Calu3 (cell line): Measurements from ENCODE around the gene CISD2. TPM values are rescaled to one million over a fixed set of nuclear protein-coding genes. Genes with fewer than 3 reads are reported as not detected.
"Not testable (repeated sequence)": the region's sequence is repeated elsewhere in the genome, so short reads cannot be mapped to it uniquely, and the experiment has no call there.

ENCODE experiments used
- BruUV-seq: library from RNA; stranded (reverse); fragments of 400-500 nt; replicated peaks from 2 replicates; lab custom pipeline; 2021; lab: Mats Ljungman, UMichigan
- CTCF ChIA-PET: fragments of 300-600 bp; sonication (Branson Sonifier 250); formaldehyde crosslinking; loops from one replicate; lab custom pipeline; 2022; ENCODE audit warnings: antibody characterized with exemption; lab: Charles Lee
- DNase-seq: peaks from one replicate; pipeline ENCODE4 v3.0.0; 2022
- H3K27ac Mint-ChIP-seq: one replicate; pipeline ENCODE4 v1.8.0; 2022; ENCODE audit warnings: mixed read lengths; ENCODE audit not compliant: unreplicated experiment
- H3K27me3 Mint-ChIP-seq: one replicate; pipeline ENCODE4 v1.8.0; 2022; ENCODE audit warnings: mixed read lengths; ENCODE audit not compliant: unreplicated experiment
- H3K36me3 Mint-ChIP-seq: one replicate; pipeline ENCODE4 v1.8.0; 2022; ENCODE audit warnings: mild to moderate bottlenecking, moderate library complexity, mixed read lengths; ENCODE audit not compliant: insufficient read depth, unreplicated experiment
- H3K4me1 Mint-ChIP-seq: one replicate; pipeline ENCODE4 v1.8.0; 2022; ENCODE audit warnings: mild to moderate bottlenecking, low read depth, mixed read lengths; ENCODE audit not compliant: unreplicated experiment
- H3K4me3 Mint-ChIP-seq: one replicate; pipeline ENCODE4 v1.8.0; 2022; ENCODE audit warnings: mild to moderate bottlenecking, low read depth, moderate library complexity, mixed read lengths; ENCODE audit not compliant: unreplicated experiment
- H3K9me3 Mint-ChIP-seq: one replicate; pipeline ENCODE4 v1.8.0; 2022; ENCODE audit warnings: low read depth, mixed read lengths; ENCODE audit not compliant: unreplicated experiment
- intact Hi-C: fragments of 100-400 bp; cut with micrococcal nuclease; formaldehyde crosslinking; loops from one replicate; pipeline ENCODE4 v1.10.0; 2022; ENCODE audit not compliant: unreplicated experiment
- total RNA-seq: library from RNA; stranded (reverse); gene quantifications from 2 replicates; pipeline ENCODE4 v1.2.3, GENCODE V29; 2022
- TF ChIP-seq, protein P1 (sequence below): fragments of 200-600 bp; IDR thresholded peaks from one replicate; pipeline ENCODE4 v1.8.0; 2022; ENCODE audit warnings: antibody characterized with exemption; ENCODE audit not compliant: unreplicated experiment

Gene CISD2
- total RNA-seq, 1 experiment from 2014 or later, result 36.9 TPM

DNA sequence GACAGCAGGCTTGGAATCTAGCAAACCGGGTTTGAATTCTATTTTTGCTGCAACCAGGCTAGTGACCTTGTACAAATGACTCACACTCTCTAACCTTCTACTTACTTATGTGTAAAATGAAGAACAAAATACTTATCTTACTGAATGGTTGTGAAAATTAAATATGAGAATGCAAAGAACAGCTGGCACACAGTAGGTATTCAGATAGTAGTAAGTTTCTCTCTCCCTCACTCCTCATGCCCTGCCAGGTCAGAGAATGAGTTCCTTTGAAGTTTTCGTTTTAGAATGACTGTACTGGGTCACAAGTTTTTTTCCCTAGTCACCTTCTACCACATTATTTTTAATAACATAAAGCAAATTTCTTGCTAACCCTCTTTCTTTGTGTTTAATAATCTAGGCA, 33.0 kb downstream of the CISD2 start:
- no peak overlapping the region for H3K27ac Mint-ChIP-seq
- H3K36me3 Mint-ChIP-seq, result no peaks in the 10 kb centered on the region
- H3K4me3 Mint-ChIP-seq, result no peak overlapping the region
- BruUV-seq, result no TSS peak
- intact Hi-C loops, result no loop called here
- H3K9me3 Mint-ChIP-seq, result no peaks in the 10 kb centered on the region
- H3K27me3 Mint-ChIP-seq, result no peaks in the 10 kb centered on the region
- DNase-seq, result no peak
- no peaks in the 10 kb centered on the region for H3K4me1 Mint-ChIP-seq
- TF ChIP-seq, protein P1, sequence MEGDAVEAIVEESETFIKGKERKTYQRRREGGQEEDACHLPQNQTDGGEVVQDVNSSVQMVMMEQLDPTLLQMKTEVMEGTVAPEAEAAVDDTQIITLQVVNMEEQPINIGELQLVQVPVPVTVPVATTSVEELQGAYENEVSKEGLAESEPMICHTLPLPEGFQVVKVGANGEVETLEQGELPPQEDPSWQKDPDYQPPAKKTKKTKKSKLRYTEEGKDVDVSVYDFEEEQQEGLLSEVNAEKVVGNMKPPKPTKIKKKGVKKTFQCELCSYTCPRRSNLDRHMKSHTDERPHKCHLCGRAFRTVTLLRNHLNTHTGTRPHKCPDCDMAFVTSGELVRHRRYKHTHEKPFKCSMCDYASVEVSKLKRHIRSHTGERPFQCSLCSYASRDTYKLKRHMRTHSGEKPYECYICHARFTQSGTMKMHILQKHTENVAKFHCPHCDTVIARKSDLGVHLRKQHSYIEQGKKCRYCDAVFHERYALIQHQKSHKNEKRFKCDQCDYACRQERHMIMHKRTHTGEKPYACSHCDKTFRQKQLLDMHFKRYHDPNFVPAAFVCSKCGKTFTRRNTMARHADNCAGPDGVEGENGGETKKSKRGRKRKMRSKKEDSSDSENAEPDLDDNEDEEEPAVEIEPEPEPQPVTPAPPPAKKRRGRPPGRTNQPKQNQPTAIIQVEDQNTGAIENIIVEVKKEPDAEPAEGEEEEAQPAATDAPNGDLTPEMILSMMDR, result no peak
- CTCF ChIA-PET, result no interaction called here

GRCh38 chr4:102918859-102919258, 50.1 kb downstream of the CISD2 start:
- no peak overlapping the region for H3K27ac Mint-ChIP-seq
- peaks cover 8% of the 10 kb centered on the region for H3K9me3 Mint-ChIP-seq
- BruUV-seq, result no TSS peak
- no peak overlapping the region for H3K4me3 Mint-ChIP-seq
- intact Hi-C loops, result no loop called here
- DNase-seq, result no peak
- no peaks in the 10 kb centered on the region for H3K4me1 Mint-ChIP-seq
- no peaks in the 10 kb centered on the region for H3K27me3 Mint-ChIP-seq
- CTCF ChIA-PET, result no interaction called here
- H3K36me3 Mint-ChIP-seq, result no peaks in the 10 kb centered on the region
- TF ChIP-seq, protein P1, result no peak

GRCh38 chr4:102919697-102920096, 50.9 kb downstream of the CISD2 start:
- H3K9me3 Mint-ChIP-seq, H3K27ac Mint-ChIP-seq, BruUV-seq, H3K4me1 Mint-ChIP-seq, intact Hi-C loops, CTCF ChIA-PET, H3K4me3 Mint-ChIP-seq, H3K36me3 Mint-ChIP-seq, DNase-seq, H3K27me3 Mint-ChIP-seq: not testable (repeated sequence)

- H3K36me3 Mint-ChIP-seq, result no peaks in the 10 kb centered on the region
- no peak for DNase-seq
- H3K27ac Mint-ChIP-seq, result no peak overlapping the region
- TF ChIP-seq, protein P1, result no peak
- H3K27me3 Mint-ChIP-seq, result peaks cover 8% of the 10 kb centered on the region
- intact Hi-C loops, result no loop called here
- no peak overlapping the region for H3K4me3 Mint-ChIP-seq
- H3K4me1 Mint-ChIP-seq, result no peaks in the 10 kb centered on the region
- H3K9me3 Mint-ChIP-seq, result no peaks in the 10 kb centered on the region
- no TSS peak for BruUV-seq
- CTCF ChIA-PET, result no interaction called here
These were observed 66.9 kb downstream of the CISD2 start for GRCh38 chr4:102935716-102936115.

DNA sequence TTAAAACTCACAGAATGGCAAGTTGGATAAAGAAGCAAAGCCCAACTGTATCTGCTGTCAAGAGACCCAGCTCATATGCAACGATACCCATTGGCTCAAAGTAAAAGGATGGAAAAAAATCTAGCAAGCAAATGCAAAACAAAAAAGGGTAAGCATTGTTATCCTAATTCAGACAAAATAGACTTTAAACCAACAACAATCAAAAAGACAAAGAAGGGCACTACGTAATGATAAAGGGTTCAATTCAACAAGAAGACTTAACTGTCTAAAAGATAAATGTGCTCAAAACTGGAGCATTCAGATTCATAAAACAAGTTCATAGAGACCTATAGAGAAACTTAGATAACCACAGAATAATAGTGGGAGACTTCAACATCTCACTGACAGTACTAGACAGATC, 69.3 kb downstream of the CISD2 start:
- H3K27ac Mint-ChIP-seq, intact Hi-C loops, H3K4me1 Mint-ChIP-seq, H3K4me3 Mint-ChIP-seq, H3K36me3 Mint-ChIP-seq, DNase-seq, BruUV-seq, H3K9me3 Mint-ChIP-seq, CTCF ChIA-PET: not testable (repeated sequence)
- H3K27me3 Mint-ChIP-seq, result peaks cover 12% of the 10 kb centered on the region

Other genes starting within 250 kb of the CISD2 start
- 11.7 and 13.6 TPM in 2 replicates for gene MANBA, start 108.0 kb upstream of the CISD2 start, total RNA-seq
- 235 and 243 TPM in 2 replicates for gene UBE2D3, start 41.4 kb upstream of the CISD2 start, total RNA-seq
- not detected in 2 replicates for gene SLC9B1, start 150.7 kb downstream of the CISD2 start, total RNA-seq
- gene SLC9B2, start 207.8 kb downstream of the CISD2 start, total RNA-seq, result 2.7 and 5.0 TPM in 2 replicates
- gene BDH2, start 230.8 kb downstream of the CISD2 start, total RNA-seq, result 8.1 and 15.2 TPM in 2 replicates